ENCODE results near the gene ACSM3. TPM values are rescaled to one million over a fixed set of nuclear protein-coding genes. Genes with fewer than 3 reads are reported as not detected.
"Not testable (repeated sequence)": the region's sequence is repeated elsewhere in the genome, so short reads cannot be mapped to it uniquely, and the experiment has no call there.

ACSM3 gene
- total RNA-seq, 1 donor from 2014 or later: not detected

- intact Hi-C loops (cut with DNase I): no loop called here
- no peaks in the 10 kb centered on the region for H3K27me3 ChIP-seq
- no peaks in the 10 kb centered on the region for H3K4me1 ChIP-seq
- no peak overlapping the region for H3K4me3 ChIP-seq
- no peak for DNase-seq (ENCODE audit: low spot score in 2 of 2)
- TF ChIP-seq CTCF (IDR thresholded peaks at IDR 0.05): no peak
- no peaks in the 10 kb centered on the region for H3K36me3 ChIP-seq
- H3K27ac ChIP-seq: no peak overlapping the region
- no peaks in the 10 kb centered on the region for H3K9me3 ChIP-seq
These were observed 2.6 kb upstream of the ACSM3 start for GRCh38 chr16:20761175-20761574.

GRCh38 chr16:20762404-20763123 is 1.2 kb upstream of the ACSM3 start:
- no peak for DNase-seq (ENCODE audit: low spot score in 2 of 2)
- Histone ChIP-seq H3K4me1 (no peaks in the 10 kb centered on the region), H3K27me3 (no peaks in the 10 kb centered on the region), H3K4me3 (no peak overlapping the region), H3K36me3 (no peaks in the 10 kb centered on the region), H3K27ac (no peak overlapping the region), H3K9me3 (no peaks in the 10 kb centered on the region)
- intact Hi-C loops (cut with DNase I): no loop called here
- no peak for TF ChIP-seq CTCF (IDR thresholded peaks at IDR 0.05)

GRCh38 chr16:20764448-20764847 is 634 bp downstream of the ACSM3 start:
- H3K4me1 ChIP-seq; H3K27me3 ChIP-seq; H3K4me3 ChIP-seq; H3K9me3 ChIP-seq; DNase-seq (ENCODE audit: low spot score in 2 of 2); H3K27ac ChIP-seq; H3K36me3 ChIP-seq; intact Hi-C loops (cut with DNase I): not testable (repeated sequence)

- no peak for TF ChIP-seq CTCF (IDR thresholded peaks at IDR 0.05)
- Histone ChIP-seq H3K27me3 (no peaks in the 10 kb centered on the region), H3K4me3 (no peak overlapping the region), H3K27ac (no peak overlapping the region), H3K36me3 (no peaks in the 10 kb centered on the region), H3K4me1 (no peaks in the 10 kb centered on the region), H3K9me3 (no peaks in the 10 kb centered on the region)
- intact Hi-C loops (cut with DNase I): no loop called here
- DNase-seq (ENCODE audit: low spot score in 2 of 2): no peak
These were observed 1.9 kb downstream of the ACSM3 start for GRCh38 chr16:20765732-20766131.

GRCh38 chr16:20766294-20766693 is 2.5 kb downstream of the ACSM3 start:
- Histone ChIP-seq H3K4me1 (no peaks in the 10 kb centered on the region), H3K4me3 (no peak overlapping the region), H3K36me3 (no peaks in the 10 kb centered on the region), H3K27ac (no peak overlapping the region), H3K9me3 (no peaks in the 10 kb centered on the region), H3K27me3 (no peaks in the 10 kb centered on the region)
- DNase-seq (ENCODE audit: low spot score in 2 of 2): no peak
- TF ChIP-seq CTCF (IDR thresholded peaks at IDR 0.05): no peak
- intact Hi-C loops (cut with DNase I): no loop called here

- intact Hi-C loops (cut with DNase I): no loop called here
These were observed 3.8 kb downstream of the ACSM3 start for GRCh38 chr16:20767577-20767976.

More at GRCh38 chr16:20767577-20767976, 3.8 kb downstream of the ACSM3 start:
- Histone ChIP-seq H3K9me3 (no peaks in the 10 kb centered on the region), H3K4me1 (no peaks in the 10 kb centered on the region), H3K27ac (no peak overlapping the region), H3K36me3 (no peaks in the 10 kb centered on the region), H3K27me3 (no peaks in the 10 kb centered on the region), H3K4me3 (no peak overlapping the region)
- DNase-seq (ENCODE audit: low spot score in 2 of 2): no peak
- no peak for TF ChIP-seq CTCF (IDR thresholded peaks at IDR 0.05)
